Testis (tissue), 2 donors: Measurements from ENCODE around the gene ALDH8A1.

Experiments
- POLR2A ChIP-seq: fragments of 450-650 bp; IDR thresholded peaks from one replicate; pipeline ENCODE4 v1.6.1; 2017; ENCODE audit warnings: antibody characterized with exemption, mild to moderate bottlenecking, moderate library complexity
- TF ChIP-seq, protein P1 (sequence below), 3 experiments: fragments of 450-650 bp in 2 of 3; fragments of 200-600 bp in 1 of 3; sonication (generic) in 1 of 3; IDR thresholded peaks; one replicate each; pipeline ENCODE4 v1.5.1; 2016 to 2019; ENCODE audit warnings: antibody characterized with exemption in 3 of 3, mild to moderate bottlenecking in 2 of 3, moderate library complexity in 1 of 3

DNA sequence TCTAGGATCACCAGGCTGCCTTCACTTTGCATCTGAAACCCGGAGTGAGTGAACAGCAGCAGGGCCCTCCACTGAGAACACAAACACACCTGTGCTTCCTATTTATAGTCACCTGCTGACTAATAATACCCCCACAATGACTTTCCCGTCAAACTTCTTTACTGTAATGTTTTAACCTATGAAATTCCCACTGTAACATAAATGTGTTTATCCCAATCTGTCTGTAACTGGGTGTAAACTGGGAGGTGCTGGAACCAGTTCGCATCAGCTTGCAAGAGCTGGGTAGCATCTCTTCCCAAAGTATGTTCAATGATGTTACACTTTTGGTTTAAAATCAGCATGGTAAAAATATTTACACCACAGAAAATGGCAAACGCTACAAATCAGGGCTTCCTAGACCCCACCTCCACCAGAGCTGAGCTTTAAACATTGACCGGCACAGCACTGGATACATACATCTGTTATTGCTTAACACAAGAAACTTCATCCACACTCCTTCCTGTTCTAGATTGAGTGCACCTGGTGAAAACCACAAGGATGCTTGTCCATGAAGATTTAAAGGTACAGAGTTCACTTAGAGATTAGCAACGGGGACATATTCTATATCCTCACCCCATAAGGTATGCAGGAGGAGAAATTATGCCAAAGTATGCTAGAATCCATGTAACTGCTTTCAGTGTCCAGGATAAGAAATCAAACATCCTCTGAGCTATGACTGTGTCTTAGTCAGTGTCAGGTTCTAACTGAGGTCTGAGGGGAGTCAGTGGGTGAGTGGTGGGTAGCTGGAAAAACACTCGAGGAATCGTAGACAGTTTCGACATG lies 79.0 kb downstream of the ALDH8A1 start:
- TF ChIP-seq, protein P1, sequence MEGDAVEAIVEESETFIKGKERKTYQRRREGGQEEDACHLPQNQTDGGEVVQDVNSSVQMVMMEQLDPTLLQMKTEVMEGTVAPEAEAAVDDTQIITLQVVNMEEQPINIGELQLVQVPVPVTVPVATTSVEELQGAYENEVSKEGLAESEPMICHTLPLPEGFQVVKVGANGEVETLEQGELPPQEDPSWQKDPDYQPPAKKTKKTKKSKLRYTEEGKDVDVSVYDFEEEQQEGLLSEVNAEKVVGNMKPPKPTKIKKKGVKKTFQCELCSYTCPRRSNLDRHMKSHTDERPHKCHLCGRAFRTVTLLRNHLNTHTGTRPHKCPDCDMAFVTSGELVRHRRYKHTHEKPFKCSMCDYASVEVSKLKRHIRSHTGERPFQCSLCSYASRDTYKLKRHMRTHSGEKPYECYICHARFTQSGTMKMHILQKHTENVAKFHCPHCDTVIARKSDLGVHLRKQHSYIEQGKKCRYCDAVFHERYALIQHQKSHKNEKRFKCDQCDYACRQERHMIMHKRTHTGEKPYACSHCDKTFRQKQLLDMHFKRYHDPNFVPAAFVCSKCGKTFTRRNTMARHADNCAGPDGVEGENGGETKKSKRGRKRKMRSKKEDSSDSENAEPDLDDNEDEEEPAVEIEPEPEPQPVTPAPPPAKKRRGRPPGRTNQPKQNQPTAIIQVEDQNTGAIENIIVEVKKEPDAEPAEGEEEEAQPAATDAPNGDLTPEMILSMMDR (IDR thresholded peaks at IDR 0.05) = no peak
- TF ChIP-seq POLR2A = no peak
